Measurements from ENCODE around the gene NCKAP5.
A peak's percentile ranks its signal among the peaks of the same experiment; 100 is the strongest.
"Not testable (repeated sequence)": the region's sequence is repeated elsewhere in the genome, so short reads cannot be mapped to it uniquely, and the experiment has no call there.

The NCKAP5 gene

DNA sequence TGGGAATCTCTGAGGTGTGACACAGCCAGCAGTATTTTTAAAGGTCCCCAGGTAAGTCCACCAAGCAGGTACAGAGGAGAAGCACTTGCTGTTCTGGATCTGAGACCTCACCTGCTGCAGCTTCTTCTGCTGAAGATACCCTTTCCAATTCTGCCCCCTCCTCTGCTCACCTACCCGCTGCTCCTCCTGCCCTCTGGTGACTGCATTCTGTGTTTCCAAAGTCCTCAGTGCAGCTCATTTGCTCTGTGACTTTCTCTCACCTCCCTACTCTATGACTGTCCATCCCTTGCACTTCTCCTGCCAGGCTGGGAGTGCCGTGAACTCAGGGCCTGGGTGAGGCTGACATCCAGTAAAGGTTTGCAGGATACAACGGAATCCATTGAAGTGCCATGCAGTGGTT lies 693.1 kb downstream of the NCKAP5 start:
- no peak for DNase-seq (ENCODE audit: low read depth)

- DNase-seq (ENCODE audit: low read depth): no peak
These were observed 694.5 kb downstream of the NCKAP5 start for GRCh38 chr2:132873738-132874137.

GRCh38 chr2:132871831-132872230 lies 696.4 kb downstream of the NCKAP5 start:
- no peak for DNase-seq (ENCODE audit: low read depth)

GRCh38 chr2:132863961-132864360 lies 704.3 kb downstream of the NCKAP5 start:
- no peak for DNase-seq (ENCODE audit: low read depth)

DNA sequence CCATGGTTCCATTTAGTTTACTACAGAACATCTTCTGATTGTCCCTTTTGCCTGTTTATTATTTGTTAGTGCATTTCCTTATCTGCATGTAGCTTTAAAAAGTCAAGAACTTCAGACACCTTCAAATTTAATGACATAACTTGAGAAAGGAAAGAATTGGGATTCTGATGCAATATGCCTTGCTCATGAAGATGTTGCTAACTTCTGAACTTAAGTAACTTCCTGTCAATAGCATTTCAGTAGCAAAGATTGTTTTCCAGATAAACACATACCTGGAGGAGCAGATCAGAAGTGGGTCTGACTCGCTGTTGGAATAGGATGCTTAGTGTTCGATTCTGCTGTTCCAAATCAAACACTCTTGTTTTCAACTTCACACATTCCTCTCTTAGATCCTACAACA lies 708.0 kb downstream of the NCKAP5 start:
- no peak for DNase-seq (ENCODE audit: low read depth)

DNA sequence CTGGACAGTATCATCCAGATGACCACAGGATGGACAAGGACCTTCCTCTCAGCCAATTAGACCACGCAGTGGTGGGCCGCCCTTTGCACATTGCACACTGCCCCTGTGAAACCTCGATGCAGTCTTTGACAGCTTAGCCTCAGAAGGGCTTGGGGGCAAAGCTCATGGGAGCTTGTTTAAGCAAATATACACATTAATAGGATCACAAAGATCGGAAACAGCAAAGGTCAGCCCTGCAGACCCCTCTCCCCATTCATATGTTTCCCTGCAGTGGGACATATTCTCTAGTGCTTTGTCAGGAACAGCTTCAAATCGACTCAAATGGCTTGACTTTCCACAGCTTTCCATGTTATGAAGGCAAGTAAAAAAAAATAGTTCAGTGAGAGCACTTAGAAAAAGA lies 708.7 kb downstream of the NCKAP5 start:
- no peak for DNase-seq (ENCODE audit: low read depth)

GRCh38 chr2:132857319-132857718 lies 710.9 kb downstream of the NCKAP5 start:
- no peak for DNase-seq (ENCODE audit: low read depth)

GRCh38 chr2:132850688-132851087 lies 717.6 kb downstream of the NCKAP5 start:
- DNase-seq (ENCODE audit: low read depth): no peak

GRCh38 chr2:132849118-132849517 lies 719.1 kb downstream of the NCKAP5 start:
- DNase-seq (ENCODE audit: low read depth): peak; percentile 3

DNA sequence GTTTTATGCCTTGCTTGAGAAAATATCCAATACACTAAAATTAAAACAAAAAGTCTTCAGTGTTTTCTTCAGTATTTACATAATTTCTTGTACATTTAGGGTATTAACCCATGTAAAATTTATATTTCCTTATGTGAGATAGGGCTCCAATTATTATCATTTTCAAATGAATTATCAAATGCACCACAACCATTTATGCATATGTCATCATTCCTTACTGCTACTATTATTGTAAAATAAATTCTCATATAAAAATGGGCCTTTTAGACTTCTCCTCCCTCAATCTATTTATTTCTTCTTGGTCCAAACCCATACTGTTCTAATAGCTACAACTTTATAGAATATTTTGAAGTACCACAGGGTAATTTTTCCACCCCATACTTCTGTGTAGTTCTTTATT lies 722.9 kb downstream of the NCKAP5 start:
- DNase-seq (ENCODE audit: low read depth): no peak

- no peak for DNase-seq (ENCODE audit: low read depth)
These were observed 723.7 kb downstream of the NCKAP5 start for GRCh38 chr2:132844585-132844984.

- DNase-seq (ENCODE audit: low read depth): no peak
These were observed 730.5 kb downstream of the NCKAP5 start for GRCh38 chr2:132837769-132838168.

DNA sequence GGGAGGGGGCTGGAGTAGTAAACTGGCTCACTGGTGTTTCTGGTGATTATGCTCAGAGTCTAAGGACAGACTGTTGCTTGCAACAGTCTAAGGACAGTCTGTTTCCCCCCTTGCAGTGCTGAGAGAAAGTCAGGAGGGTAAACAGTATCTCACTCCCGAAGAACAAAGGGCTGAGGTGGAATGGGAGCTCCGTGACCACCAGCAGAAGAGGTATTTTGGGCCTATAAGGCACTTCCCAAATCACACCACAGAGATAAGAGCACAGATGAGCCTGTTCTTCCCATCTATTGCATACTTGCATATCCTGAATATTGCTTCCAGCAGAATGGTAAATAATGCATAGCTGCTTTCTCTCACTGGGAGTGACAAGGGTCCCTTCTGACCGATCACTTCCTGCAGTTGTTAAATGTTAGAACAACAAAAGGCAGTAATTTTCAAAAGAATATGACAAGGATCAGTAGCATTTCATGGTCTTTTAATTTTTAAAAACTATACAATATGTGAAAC lies 737.9 kb downstream of the NCKAP5 start:
- DNase-seq (ENCODE audit: low read depth): no peak

DNA sequence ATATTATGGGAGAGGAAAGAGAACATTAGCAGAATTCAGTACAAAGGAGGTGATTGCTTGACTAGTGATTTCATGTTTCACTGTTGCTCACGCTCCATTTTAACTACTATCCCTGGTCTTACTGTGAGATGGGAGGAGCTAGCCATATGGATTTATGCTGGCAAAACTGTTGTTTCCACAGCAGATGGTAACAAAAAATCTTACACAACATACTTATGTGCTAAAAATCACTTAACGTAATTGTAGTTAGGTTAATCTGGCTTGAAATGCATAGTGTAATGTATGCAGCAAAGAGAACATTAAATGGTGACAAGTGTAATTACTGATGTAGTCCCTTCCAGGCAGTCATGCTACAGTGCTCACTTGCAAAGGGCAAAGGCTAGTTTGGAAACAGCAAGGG lies 742.7 kb downstream of the NCKAP5 start:
- no peak for DNase-seq (ENCODE audit: low read depth)

- peak; percentile 8 for DNase-seq (ENCODE audit: low read depth)
These were observed 743.5 kb downstream of the NCKAP5 start for GRCh38 chr2:132824716-132825115.

- DNase-seq (ENCODE audit: low read depth): no peak
These were observed 752.0 kb downstream of the NCKAP5 start for GRCh38 chr2:132816234-132816633.

DNA sequence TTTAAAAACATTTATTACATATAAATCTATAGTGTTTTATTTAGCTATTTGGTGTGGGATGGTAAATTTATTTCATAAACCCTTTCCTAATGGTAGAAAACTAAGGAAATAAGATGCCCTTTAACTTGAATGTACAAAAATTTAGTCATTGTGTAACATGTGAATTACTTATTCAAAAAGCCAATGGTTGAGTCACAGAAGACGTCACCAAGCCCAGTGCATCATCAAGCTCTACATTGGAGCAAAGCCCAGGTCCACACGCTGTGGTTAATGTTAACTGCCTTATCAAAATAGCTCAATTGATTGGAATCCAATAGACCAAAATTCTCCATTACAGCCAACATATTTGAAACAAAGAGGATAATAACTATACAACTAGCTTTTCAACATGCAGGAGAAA lies 752.7 kb downstream of the NCKAP5 start:
- DNase-seq (ENCODE audit: low read depth): no peak

- no peak for DNase-seq (ENCODE audit: low read depth)
These were observed 753.6 kb downstream of the NCKAP5 start for GRCh38 chr2:132814651-132815050.

DNA sequence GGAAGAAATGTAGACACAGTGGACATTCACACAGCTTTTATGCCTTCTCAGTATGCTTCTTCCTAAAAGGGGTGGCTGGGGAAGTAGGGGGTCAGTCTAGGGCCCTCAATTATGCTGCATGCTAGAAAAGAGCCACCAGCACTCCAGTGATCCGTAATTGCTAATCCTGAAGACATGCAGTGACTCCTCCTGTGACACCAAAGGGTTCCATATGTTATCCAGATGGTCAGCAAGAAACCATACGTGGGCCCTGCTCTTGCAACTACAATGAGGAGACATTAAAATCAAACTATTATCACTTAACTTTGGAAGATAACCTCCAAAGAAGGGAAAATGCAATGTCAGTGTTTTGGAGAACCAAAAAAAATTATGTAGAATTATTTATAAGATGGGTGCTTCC lies 754.8 kb downstream of the NCKAP5 start:
- no peak for DNase-seq (ENCODE audit: low read depth)

- no peak for DNase-seq (ENCODE audit: low read depth)
These were observed 756.9 kb downstream of the NCKAP5 start for GRCh38 chr2:132811148-132811915.

GRCh38 chr2:132809962-132810361 lies 758.3 kb downstream of the NCKAP5 start:
- DNase-seq (ENCODE audit: low read depth): not testable (repeated sequence)

DNA sequence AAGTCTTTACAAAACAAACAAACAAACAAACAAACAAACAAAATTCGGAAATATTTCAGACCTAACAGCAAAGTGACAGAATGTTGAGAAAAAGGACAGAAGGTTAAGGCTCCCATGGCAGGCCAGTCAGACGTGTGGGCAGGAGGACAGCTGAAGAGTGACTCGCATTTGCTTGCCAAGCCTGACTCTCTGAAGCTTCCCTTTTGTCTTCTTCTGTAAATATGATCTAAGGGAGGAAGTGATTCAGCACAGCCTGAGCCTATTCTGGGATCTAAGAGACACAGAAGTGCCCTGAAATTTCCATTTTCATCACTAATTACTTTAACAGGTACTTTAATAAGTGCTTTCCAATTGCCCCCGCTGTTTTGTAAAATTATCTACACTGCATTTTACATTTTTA lies 764.2 kb downstream of the NCKAP5 start:
- no peak for DNase-seq (ENCODE audit: low read depth)

DNA sequence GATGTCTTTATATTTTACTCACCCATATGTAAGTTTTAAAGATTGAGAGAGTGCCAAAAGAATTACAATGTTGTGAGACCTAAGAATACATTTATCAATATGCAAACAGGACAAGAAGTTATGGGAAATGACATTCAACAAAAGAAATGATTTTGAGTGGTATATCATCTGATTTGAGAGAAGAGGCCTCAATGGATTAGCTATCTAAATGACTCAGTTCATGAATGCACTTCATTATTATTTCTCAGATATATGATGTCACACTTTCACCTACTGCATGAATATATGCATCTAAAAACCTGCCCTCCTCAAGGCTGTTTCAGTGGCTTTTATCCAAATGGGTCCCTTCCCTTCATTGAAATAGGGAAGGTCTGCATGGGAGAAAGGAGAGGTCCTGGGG lies 769.9 kb downstream of the NCKAP5 start:
- no peak for DNase-seq (ENCODE audit: low read depth)

DNA sequence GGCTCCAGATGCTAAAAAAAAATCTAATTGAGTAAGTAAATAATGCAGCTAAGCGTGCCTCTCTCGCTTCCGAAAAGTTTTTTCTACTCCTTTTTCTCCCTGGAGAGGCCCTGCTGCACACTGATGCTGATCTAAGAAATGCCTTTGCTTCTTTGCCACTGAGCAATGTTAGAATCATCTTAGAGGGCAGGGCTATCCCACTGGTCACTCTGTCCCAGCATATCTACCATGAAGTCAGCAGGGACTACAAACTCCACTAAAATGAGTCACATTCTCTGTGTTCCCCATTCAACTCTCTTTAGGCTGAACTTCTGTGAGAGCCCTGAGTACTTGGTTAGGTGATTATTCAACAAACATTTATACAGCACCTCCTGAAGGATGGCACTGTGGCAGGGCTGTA lies 770.7 kb downstream of the NCKAP5 start:
- DNase-seq (ENCODE audit: low read depth): peak; percentile 18
